GM12878 (cell line): ENCODE results near the gene SEPTIN5. TPM values are rescaled to one million over a fixed set of nuclear protein-coding genes. Genes with fewer than 3 reads are reported as not detected.

Experiments
- ATAC-seq: fragments of 200-7000 bp; cut with Tn5 transposase; 3 replicates; pipeline ENCODE4 v1.9.1; 2020; ENCODE audit warnings: mild to moderate bottlenecking, moderate library complexity
- BruUV-seq: library from RNA; stranded (reverse); fragments of 400-500 nt; replicated peaks from 2 replicates; lab custom pipeline; 2021; lab: Mats Ljungman, UMichigan
- CTCF ChIA-PET: fragments of 300-600 bp; sonication (Branson Sonifier 250); formaldehyde crosslinking; extraction: SDS; loops from one replicate; lab custom pipeline; 2021; ENCODE audit warnings: inconsistent platforms; lab: Yijun Ruan, JAX
- POLR2A ChIA-PET: fragments of 350-600 bp; formaldehyde crosslinking; extraction: SDS; loops from one replicate; lab custom pipeline; 2021; ENCODE audit warnings: inconsistent platforms; lab: Charles Lee
- RAD21 ChIA-PET: fragments of 300-600 bp; sonication (Branson Sonifier 250); formaldehyde crosslinking; loops from one replicate; lab custom pipeline; 2023; ENCODE audit warnings: antibody characterized with exemption; ENCODE audit not compliant: unreplicated experiment; lab: Charles Lee
- SMC1A ChIA-PET: fragments of 300-600 bp; sonication (Branson Sonifier 250); formaldehyde crosslinking; loops from one replicate; lab custom pipeline; 2023; ENCODE audit not compliant: unreplicated experiment, uncharacterized antibody; lab: Charles Lee
- DNase-seq: peaks from one replicate; pipeline ENCODE4 v3.0.0-alpha.2; 2011; ENCODE audit warnings: low read depth, low spot score
- FAIRE-seq: peaks from 3 replicates; lab custom pipeline; 2011; peaks lifted over from hg19 to GRCh38; lab: Jason Lieb, UNC
- H2AFZ ChIP-seq: 2 replicates; pipeline ENCODE4 v1.6.0; 2011; ENCODE audit warnings: low read depth, low read length, control low read depth; ENCODE audit not compliant: control insufficient read depth
- H3K27ac ChIP-seq: 2 replicates; pipeline ENCODE4 v1.5.1; 2011; ENCODE audit warnings: control low read depth; ENCODE audit not compliant: control insufficient read depth, insufficient read depth
- H3K27me3 ChIP-seq, 2 experiments: replicated peaks in 1 of 2; 2 replicates each; pipeline versions ENCODE4 v1.6.0 to v1.6.1; 2011; ENCODE audit warnings: low read length in 1 of 2; ENCODE audit not compliant: control insufficient read depth in 2 of 2, insufficient read depth in 2 of 2
- H3K36me3 ChIP-seq, 2 experiments: 2 replicates each; pipeline ENCODE4 v1.5.1; 2011; ENCODE audit warnings: low read length in 1 of 2; ENCODE audit not compliant: control insufficient read depth in 2 of 2, insufficient read depth in 2 of 2
- H3K4me1 ChIP-seq: 2 replicates; pipeline ENCODE4 v1.6.1; 2011; ENCODE audit warnings: mild to moderate bottlenecking, low read length, moderate library complexity, mixed read lengths; ENCODE audit not compliant: control insufficient read depth, insufficient read depth
- H3K4me2 ChIP-seq: 2 replicates; pipeline ENCODE4 v1.6.0; 2011; ENCODE audit warnings: control low read depth; ENCODE audit not compliant: control insufficient read depth, insufficient read depth
- H3K4me3 ChIP-seq: fragments of 200-600 bp; sonication (generic); 2 replicates; pipeline ENCODE4 v1.5.1; 2016
- H3K79me2 ChIP-seq: 2 replicates; pipeline ENCODE4 v1.6.0; 2011; ENCODE audit warnings: low read length; ENCODE audit not compliant: control insufficient read depth, insufficient read depth
- H3K9ac ChIP-seq: 2 replicates; pipeline ENCODE4 v1.8.0; 2011; ENCODE audit warnings: low read length, control low read depth, mixed read lengths; ENCODE audit not compliant: control insufficient read depth, insufficient read depth
- H3K9me3 ChIP-seq: replicated peaks from 3 replicates; pipeline ENCODE4 v1.5.1; 2011; ENCODE audit warnings: mild to moderate bottlenecking, low read length; ENCODE audit not compliant: control insufficient read depth, insufficient read depth
- H4K20me1 ChIP-seq: 2 replicates; pipeline ENCODE4 v1.6.0; 2011; ENCODE audit not compliant: control insufficient read depth, insufficient read depth
- CHD1 ChIP-seq: IDR thresholded peaks from 2 replicates; pipeline ENCODE4 v1.6.1; 2012; ENCODE audit warnings: low read depth, low read length, improper control_type of control experiment
- CREB1 ChIP-seq: IDR thresholded peaks from 2 replicates; pipeline ENCODE4 v1.6.1; 2012; ENCODE audit warnings: low read depth, mild to moderate bottlenecking, inconsistent platforms
- EP300 ChIP-seq, 2 experiments: fragments of 150-350 bp in 1 of 2; IDR thresholded peaks; 2 replicates each; pipeline ENCODE4 v1.6.1; 2011 to 2012; ENCODE audit warnings: low read depth in 2 of 2, low read length in 2 of 2, borderline replicate concordance in 1 of 2, improper control_type of control experiment in 1 of 2, inconsistent platforms in 1 of 2; ENCODE audit not compliant: control insufficient read depth in 1 of 2
- ETV6 ChIP-seq, 2 experiments: fragments of 450-650 bp in 1 of 2; IDR thresholded peaks in 1 of 2; conservative IDR thresholded peaks in 1 of 2; 2 replicates each; pipeline ENCODE4 v1.6.1; 2014; ENCODE audit warnings: antibody characterized with exemption in 1 of 2, borderline replicate concordance in 1 of 2, low read depth in 1 of 2, mild to moderate bottlenecking in 1 of 2, moderate library complexity in 1 of 2
- PML ChIP-seq: IDR thresholded peaks from 2 replicates; pipeline ENCODE4 v1.6.1; 2012; ENCODE audit warnings: low read length, inconsistent platforms
- POLR2A ChIP-seq: IDR thresholded peaks from 2 replicates; pipeline ENCODE4 v1.6.1; 2011; ENCODE audit warnings: low read depth, mild to moderate bottlenecking, low read length
- RAD21 ChIP-seq: IDR thresholded peaks from 2 replicates; pipeline ENCODE4 v1.6.1; 2011; ENCODE audit warnings: mild to moderate bottlenecking, low read depth, low read length, moderate library complexity; ENCODE audit not compliant: insufficient read depth
- RFX5 ChIP-seq: IDR thresholded peaks from 2 replicates; pipeline ENCODE4 v1.6.1; 2011; ENCODE audit warnings: low read depth, low read length, improper control_type of control experiment
- SMC3 ChIP-seq: IDR thresholded peaks from 2 replicates; pipeline ENCODE4 v1.6.1; 2011; ENCODE audit warnings: low read length, improper control_type of control experiment, borderline replicate concordance
- TARDBP ChIP-seq: IDR thresholded peaks from 2 replicates; pipeline ENCODE4 v1.6.1; 2016; ENCODE audit warnings: borderline replicate concordance
- WRNIP1 ChIP-seq: IDR thresholded peaks from 2 replicates; pipeline ENCODE4 v1.6.1; 2011; ENCODE audit warnings: low read depth, low read length, improper control_type of control experiment, borderline replicate concordance
- ZZZ3 ChIP-seq: IDR thresholded peaks from 2 replicates; pipeline ENCODE4 v1.6.1; 2011; ENCODE audit warnings: low read depth; ENCODE audit not compliant: control insufficient read depth, insufficient read length
- WGBS: methylation state at CpG from one replicate; pipeline ENCODE4 v1.1.6; 2016; ENCODE audit warnings: low lambda C conversion rate; ENCODE audit not compliant: insufficient replicate concordance, insufficient coverage; ENCODE audit errors: missing lambda C conversion rate; 5-methylcytosine and 5-hydroxymethylcytosine counted together
- in situ Hi-C: fragments of 300-500 bp; cut with MboI; formaldehyde crosslinking; loops from 9 replicates; pipeline ENCODE4 v1.14.3; 2018; ENCODE audit warnings: mixed read lengths
- intact Hi-C: fragments of 100-400 bp; cut with micrococcal nuclease; formaldehyde crosslinking; loops from one replicate; pipeline ENCODE4 v1.14.2; 2022; ENCODE audit not compliant: unreplicated experiment
- polyA plus RNA-seq, 11 experiments: library from polyadenylated mRNA; depleted of rRNA in 4 of 11; unstranded in 6 of 11; stranded (reverse) in 5 of 11; fragments of >200 nt; fragmentation: Nextera tagmentation in 4 of 11; fragmentation: Illumina TruSeq in 1 of 11; extraction: Ambion mirVana in 4 of 11; extraction: Trizol in 1 of 11; gene quantifications; 1 replicate in 1 of 11; 2 replicates in 10 of 11; pipeline versions ENCODE4 v1.2.1 to v1.2.3, GENCODE V29; 2011 to 2016; ENCODE audit warnings: inconsistent platforms in 2 of 11, missing spikeins in 2 of 11, low read depth in 1 of 11
- total RNA-seq, 4 experiments: library from RNA; depleted of rRNA in 3 of 4; stranded (reverse); fragments of >200 nt in 3 of 4; fragmentation: Illumina TruSeq in 1 of 4; extraction: Trizol in 1 of 4; gene quantifications; 2 replicates each; pipeline versions ENCODE4 v1.2.1 to v1.2.3, GENCODE V29; 2013 to 2021
- TF ChIP-seq, protein P1 (sequence below): fragments of 450-650 bp; IDR thresholded peaks from 2 replicates; pipeline ENCODE4 v1.6.1; 2018; ENCODE audit warnings: borderline replicate concordance, mild to moderate bottlenecking; ENCODE audit not compliant: partially characterized antibody
- TF ChIP-seq, protein P2 (sequence below): fragments of 450-650 bp; IDR thresholded peaks from 2 replicates; pipeline ENCODE4 v1.6.1; 2017; ENCODE audit warnings: low read depth, mild to moderate bottlenecking, moderate library complexity
- TF ChIP-seq, protein P3 (sequence below): fragments of 450-650 bp; IDR thresholded peaks from 2 replicates; pipeline ENCODE4 v1.6.1; 2017; ENCODE audit warnings: antibody characterized with exemption, mild to moderate bottlenecking, moderate library complexity

The SEPTIN5 gene
- total and polyA plus RNA-seq, 10 of the 15 experiments (the other 5 are each of a cell fraction or from before 2014, with no cell fraction given) = 0.13 to 1.1 (median 0.34) TPM; not detected in 5

DNA sequence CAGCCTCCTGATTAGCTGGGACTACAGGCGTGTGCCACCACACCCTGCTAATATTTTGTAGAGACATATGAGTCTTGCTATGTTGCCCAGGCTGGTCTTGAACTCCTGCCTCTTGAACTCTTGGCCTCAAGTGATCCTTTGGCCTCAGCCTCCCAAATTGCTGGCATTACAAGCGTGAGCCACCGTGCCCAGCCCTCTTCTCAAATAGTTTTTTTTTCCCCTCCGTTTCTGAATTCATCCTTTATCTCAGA, 58.0 kb downstream of the SEPTIN5 start:
- no peak overlapping the region for H3K4me3 ChIP-seq
- no peaks in the 10 kb centered on the region for H3K9me3 ChIP-seq
- TF ChIP-seq CREB1 (no peak), EP300 (IDR thresholded peaks at IDR 0.05; ENCODE audit: borderline replicate concordance in 1 of 2, control insufficient read depth in 1 of 2, low read depth in 2 of 2, low read length in 2 of 2) (no peak), ZZZ3 (no peak), CHD1 (no peak), ETV6 (conservative IDR thresholded peaks at IDR 0.05 in 1 of 2, IDR thresholded peaks at IDR 0.05 in 1 of 2; ENCODE audit: borderline replicate concordance in 1 of 2, low read depth in 1 of 2) (no peak), RFX5 (no peak), SMC3 (no peak), WRNIP1 (no peak), PML (no peak), POLR2A (no peak), RAD21 (no peak), TARDBP (no peak)
- TF ChIP-seq, protein P1, sequence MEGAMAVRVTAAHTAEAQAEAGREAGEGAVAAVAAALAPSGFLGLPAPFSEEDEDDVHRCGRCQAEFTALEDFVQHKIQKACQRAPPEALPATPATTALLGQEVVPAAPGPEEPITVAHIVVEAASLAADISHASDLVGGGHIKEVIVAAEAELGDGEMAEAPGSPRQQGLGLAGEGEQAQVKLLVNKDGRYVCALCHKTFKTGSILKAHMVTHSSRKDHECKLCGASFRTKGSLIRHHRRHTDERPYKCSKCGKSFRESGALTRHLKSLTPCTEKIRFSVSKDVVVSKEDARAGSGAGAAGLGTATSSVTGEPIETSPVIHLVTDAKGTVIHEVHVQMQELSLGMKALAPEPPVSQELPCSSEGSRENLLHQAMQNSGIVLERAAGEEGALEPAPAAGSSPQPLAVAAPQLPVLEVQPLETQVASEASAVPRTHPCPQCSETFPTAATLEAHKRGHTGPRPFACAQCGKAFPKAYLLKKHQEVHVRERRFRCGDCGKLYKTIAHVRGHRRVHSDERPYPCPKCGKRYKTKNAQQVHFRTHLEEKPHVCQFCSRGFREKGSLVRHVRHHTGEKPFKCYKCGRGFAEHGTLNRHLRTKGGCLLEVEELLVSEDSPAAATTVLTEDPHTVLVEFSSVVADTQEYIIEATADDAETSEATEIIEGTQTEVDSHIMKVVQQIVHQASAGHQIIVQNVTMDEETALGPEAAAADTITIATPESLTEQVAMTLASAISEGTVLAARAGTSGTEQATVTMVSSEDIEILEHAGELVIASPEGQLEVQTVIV = no peak
- TF ChIP-seq, protein P2, sequence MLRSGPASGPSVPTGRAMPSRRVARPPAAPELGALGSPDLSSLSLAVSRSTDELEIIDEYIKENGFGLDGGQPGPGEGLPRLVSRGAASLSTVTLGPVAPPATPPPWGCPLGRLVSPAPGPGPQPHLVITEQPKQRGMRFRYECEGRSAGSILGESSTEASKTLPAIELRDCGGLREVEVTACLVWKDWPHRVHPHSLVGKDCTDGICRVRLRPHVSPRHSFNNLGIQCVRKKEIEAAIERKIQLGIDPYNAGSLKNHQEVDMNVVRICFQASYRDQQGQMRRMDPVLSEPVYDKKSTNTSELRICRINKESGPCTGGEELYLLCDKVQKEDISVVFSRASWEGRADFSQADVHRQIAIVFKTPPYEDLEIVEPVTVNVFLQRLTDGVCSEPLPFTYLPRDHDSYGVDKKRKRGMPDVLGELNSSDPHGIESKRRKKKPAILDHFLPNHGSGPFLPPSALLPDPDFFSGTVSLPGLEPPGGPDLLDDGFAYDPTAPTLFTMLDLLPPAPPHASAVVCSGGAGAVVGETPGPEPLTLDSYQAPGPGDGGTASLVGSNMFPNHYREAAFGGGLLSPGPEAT = no peak
- TF ChIP-seq, protein P3, sequence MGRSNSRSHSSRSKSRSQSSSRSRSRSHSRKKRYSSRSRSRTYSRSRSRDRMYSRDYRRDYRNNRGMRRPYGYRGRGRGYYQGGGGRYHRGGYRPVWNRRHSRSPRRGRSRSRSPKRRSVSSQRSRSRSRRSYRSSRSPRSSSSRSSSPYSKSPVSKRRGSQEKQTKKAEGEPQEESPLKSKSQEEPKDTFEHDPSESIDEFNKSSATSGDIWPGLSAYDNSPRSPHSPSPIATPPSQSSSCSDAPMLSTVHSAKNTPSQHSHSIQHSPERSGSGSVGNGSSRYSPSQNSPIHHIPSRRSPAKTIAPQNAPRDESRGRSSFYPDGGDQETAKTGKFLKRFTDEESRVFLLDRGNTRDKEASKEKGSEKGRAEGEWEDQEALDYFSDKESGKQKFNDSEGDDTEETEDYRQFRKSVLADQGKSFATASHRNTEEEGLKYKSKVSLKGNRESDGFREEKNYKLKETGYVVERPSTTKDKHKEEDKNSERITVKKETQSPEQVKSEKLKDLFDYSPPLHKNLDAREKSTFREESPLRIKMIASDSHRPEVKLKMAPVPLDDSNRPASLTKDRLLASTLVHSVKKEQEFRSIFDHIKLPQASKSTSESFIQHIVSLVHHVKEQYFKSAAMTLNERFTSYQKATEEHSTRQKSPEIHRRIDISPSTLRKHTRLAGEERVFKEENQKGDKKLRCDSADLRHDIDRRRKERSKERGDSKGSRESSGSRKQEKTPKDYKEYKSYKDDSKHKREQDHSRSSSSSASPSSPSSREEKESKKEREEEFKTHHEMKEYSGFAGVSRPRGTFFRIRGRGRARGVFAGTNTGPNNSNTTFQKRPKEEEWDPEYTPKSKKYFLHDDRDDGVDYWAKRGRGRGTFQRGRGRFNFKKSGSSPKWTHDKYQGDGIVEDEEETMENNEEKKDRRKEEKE = no peak
- no peak overlapping the region for H3K9ac ChIP-seq
- FAIRE-seq (no peak), DNase-seq (no peak), ATAC-seq (no peak)
- no peak overlapping the region for H3K27ac ChIP-seq
- no peak overlapping the region for H3K4me2 ChIP-seq
- WGBS = 48% methylated on average over 4 of the region's 4 CpGs
- in situ Hi-C loops (no loop called here), intact Hi-C loops (no loop called here)
- RAD21 ChIA-PET = interaction anchor here (0.6 to 2.6 kb wide), 7 partner anchors 16 to 1014 kb away, joined by 3 to 12 read pairs (median 4); no protein-coding TSS in a partner anchor
- no peaks in the 10 kb centered on the region for H3K79me2 ChIP-seq
- CTCF ChIA-PET = interaction anchor here (1.1 to 2.0 kb wide), 7 partner anchors 16 to 146 kb away, joined by 3 to 6 read pairs (median 3); no protein-coding TSS in a partner anchor
- H4K20me1 ChIP-seq = no peaks in the 10 kb centered on the region; the same call in 1 of the 2 replicates
- no TSS peak for BruUV-seq
- peaks cover 9% of the 10 kb centered on the region for H3K4me1 ChIP-seq
- no peaks in the 10 kb centered on the region for H3K36me3 ChIP-seq
- SMC1A ChIA-PET = interaction anchor here (2.1 to 2.4 kb wide), 2 partner anchors 42 to 83 kb away, joined by 5 to 7 read pairs; no protein-coding TSS in a partner anchor
- POLR2A ChIA-PET = no interaction called here
- H2AFZ ChIP-seq = no peak overlapping the region
- H3K27me3 ChIP-seq = peaks cover 0 to 6% of the 10 kb centered on the region in 2 experiments; a peak in 3 of 4 replicates
